Neural crest cell (in vitro differentiated cells): ENCODE measurements around the gene MRPS15. TPM values are rescaled to one million over a fixed set of nuclear protein-coding genes. Genes with fewer than 3 reads are reported as not detected.
"Not testable (repeated sequence)": the region's sequence is repeated elsewhere in the genome, so short reads cannot be mapped to it uniquely, and the experiment has no call there.

ENCODE experiments used
- DNase-seq: peaks from one replicate; pipeline ENCODE4 v3.0.0; 2021; ENCODE audit warnings: low read depth, mixed read lengths, low spot score
- H3K27ac Mint-ChIP-seq: one replicate; pipeline ENCODE4 v1.8.0; 2021; ENCODE audit warnings: mild to moderate bottlenecking, mixed read lengths; ENCODE audit not compliant: unreplicated experiment
- H3K27me3 Mint-ChIP-seq: 2 replicates; pipeline ENCODE4 v1.8.0; 2021; ENCODE audit warnings: low read depth, mild to moderate bottlenecking, mixed read lengths
- H3K36me3 Mint-ChIP-seq: 2 replicates; pipeline ENCODE4 v1.8.0; 2021; ENCODE audit warnings: low read depth, mild to moderate bottlenecking, mixed read lengths
- H3K4me1 Mint-ChIP-seq: 2 replicates; pipeline ENCODE4 v1.8.0; 2021; ENCODE audit warnings: mixed read lengths
- H3K4me3 Mint-ChIP-seq: one replicate; pipeline ENCODE4 v1.8.0; 2021; ENCODE audit warnings: mild to moderate bottlenecking, mixed read lengths
- H3K9me3 Mint-ChIP-seq: 2 replicates; pipeline ENCODE4 v1.8.0; 2021; ENCODE audit warnings: mixed read lengths
- CTCF ChIP-seq: fragments of 200-600 bp; sonication (generic); conservative IDR thresholded peaks from 2 replicates; pipeline ENCODE4 v1.5.0; 2021; ENCODE audit warnings: antibody characterized with exemption, mild to moderate bottlenecking
- long read RNA-seq: library from polyadenylated mRNA; unstranded; transcript quantifications from one replicate; pipeline ENCODE4 v2.0.0, GENCODE V29; 2020
- total RNA-seq: library from RNA; stranded (reverse); gene quantifications from 2 replicates; pipeline ENCODE4 v1.2.1, GENCODE V29; 2021

The MRPS15 gene
- total RNA-seq, result 89.8 and 97.3 TPM in 2 replicates
- long read RNA-seq, transcript MRPS15-201 (8 exons, 1,006 nt), result major isoform, 59 of 69 reads
- long read RNA-seq, partial matches to known transcripts, result 2 of 69 reads
- long read RNA-seq, other reads (novel, unspliced or antisense), result 8 of 69 reads

GRCh38 chr1:36463803-36464604 lies at the start of gene MRPS15:
TSS of gene MRPS15 (minus strand) at chr1:36464384. CDS start at chr1:36464275, 109 bp downstream.
- H3K4me1 Mint-ChIP-seq, result peaks cover 35% of the 10 kb centered on the region
- no peak for TF ChIP-seq CTCF
- peaks cover 7% of the 10 kb centered on the region for H3K36me3 Mint-ChIP-seq
- peak within 1 kb of the TSS; percentile 100 for H3K27ac Mint-ChIP-seq
- H3K4me3 Mint-ChIP-seq, result peak within 1 kb of the TSS; percentile 99
- H3K27me3 Mint-ChIP-seq, result no peaks in the 10 kb centered on the region
- no peaks in the 10 kb centered on the region for H3K9me3 Mint-ChIP-seq
- DNase-seq, result peak; percentile 84

GRCh38 chr1:36512842-36513241 lies 48.7 kb upstream of the MRPS15 start:
- H3K27me3 Mint-ChIP-seq, result no peaks in the 10 kb centered on the region
- no peak overlapping the region for H3K4me3 Mint-ChIP-seq
- no peaks in the 10 kb centered on the region for H3K9me3 Mint-ChIP-seq
- H3K36me3 Mint-ChIP-seq, result no peaks in the 10 kb centered on the region
- no peak for TF ChIP-seq CTCF
- no peaks in the 10 kb centered on the region for H3K4me1 Mint-ChIP-seq
- no peak for DNase-seq
- no peak overlapping the region for H3K27ac Mint-ChIP-seq

- Mint-ChIP-seq H3K4me1 (no peaks in the 10 kb centered on the region), H3K27ac (peak overlapping the region; percentile 20), H3K4me3 (no peak overlapping the region), H3K9me3 (no peaks in the 10 kb centered on the region), H3K36me3 (no peaks in the 10 kb centered on the region), H3K27me3 (no peaks in the 10 kb centered on the region)
- no peak for TF ChIP-seq CTCF
- DNase-seq, result no peak
These were observed 47.9 kb upstream of the MRPS15 start for GRCh38 chr1:36511804-36512798.

- H3K4me3 Mint-ChIP-seq, H3K36me3 Mint-ChIP-seq, H3K9me3 Mint-ChIP-seq, H3K27me3 Mint-ChIP-seq, DNase-seq, H3K4me1 Mint-ChIP-seq, H3K27ac Mint-ChIP-seq: not testable (repeated sequence)
These were observed 47.0 kb upstream of the MRPS15 start for GRCh38 chr1:36511220-36511619.

GRCh38 chr1:36510418-36510817 lies 46.2 kb upstream of the MRPS15 start:
- Mint-ChIP-seq H3K27ac (no peak overlapping the region), H3K4me3 (no peak overlapping the region), H3K9me3 (no peaks in the 10 kb centered on the region), H3K36me3 (no peaks in the 10 kb centered on the region), H3K4me1 (no peaks in the 10 kb centered on the region), H3K27me3 (peaks cover 3% of the 10 kb centered on the region)
- TF ChIP-seq CTCF, result no peak
- no peak for DNase-seq
